HG03565 (cell line): ENCODE data around the gene CPPED1.

Experiments
- ATAC-seq: cut with Tn5 transposase; IDR thresholded peaks from one replicate; pipeline ENCODE4 v1.9.1; 2021; ENCODE audit warnings: mild to moderate bottlenecking, moderate library complexity; ENCODE audit not compliant: unreplicated experiment

CPPED1 gene

GRCh38 chr16:12688951-12689850, 114.5 kb downstream of the CPPED1 start:
- ATAC-seq, result no peak

- ATAC-seq, result no peak
Observed at GRCh38 chr16:12685806-12686205, 117.9 kb downstream of the CPPED1 start.

- no peak for ATAC-seq
Observed at GRCh38 chr16:12682432-12683165, 121.1 kb downstream of the CPPED1 start.

GRCh38 chr16:12681653-12682052, 122.0 kb downstream of the CPPED1 start:
- ATAC-seq, result no peak

GRCh38 chr16:12680531-12680930, 123.2 kb downstream of the CPPED1 start:
- ATAC-seq, result no peak

GRCh38 chr16:12679660-12680272, 123.9 kb downstream of the CPPED1 start:
- no peak for ATAC-seq

GRCh38 chr16:12678983-12679382, 124.7 kb downstream of the CPPED1 start:
- no peak for ATAC-seq

- ATAC-seq, result no peak
Observed at GRCh38 chr16:12677502-12677901, 126.2 kb downstream of the CPPED1 start.

GRCh38 chr16:12675852-12676251, 127.8 kb downstream of the CPPED1 start:
- no peak for ATAC-seq

GRCh38 chr16:12675046-12675445, 128.6 kb downstream of the CPPED1 start:
- no peak for ATAC-seq

GRCh38 chr16:12674524-12674923, 129.2 kb downstream of the CPPED1 start:
- ATAC-seq, result no peak

GRCh38 chr16:12674071-12674470, 129.6 kb downstream of the CPPED1 start:
- no peak for ATAC-seq

- no peak for ATAC-seq
Observed at GRCh38 chr16:12673466-12673865, 130.2 kb downstream of the CPPED1 start.

- ATAC-seq, result no peak
Observed at GRCh38 chr16:12672986-12673385, 130.7 kb downstream of the CPPED1 start.

- ATAC-seq, result no peak
Observed at GRCh38 chr16:12669908-12670307, 133.8 kb downstream of the CPPED1 start.

GRCh38 chr16:12667909-12668308, 135.8 kb downstream of the CPPED1 start:
- ATAC-seq, result no peak

GRCh38 chr16:12664164-12664733, 139.4 kb downstream of the CPPED1 start:
- no peak for ATAC-seq

- no peak for ATAC-seq
Observed at GRCh38 chr16:12661656-12662172, 142.0 kb downstream of the CPPED1 start.

- no peak for ATAC-seq
Observed at GRCh38 chr16:12659871-12660270, 143.8 kb downstream of the CPPED1 start.

GRCh38 chr16:12658506-12658905, 145.2 kb downstream of the CPPED1 start:
- ATAC-seq, result no peak

GRCh38 chr16:12655537-12655936, 148.2 kb downstream of the CPPED1 start:
- ATAC-seq, result no peak
